Urinary bladder (tissue), 4 donors: Measurements from ENCODE around the gene CFAP300. TPM values are rescaled to one million over a fixed set of nuclear protein-coding genes. Genes with fewer than 3 reads are reported as not detected.

Experiments
- DNase-seq: peaks from one replicate; pipeline ENCODE4 v3.0.0-alpha.2; 2015; ENCODE audit errors: extremely low spot score
- H3K27ac ChIP-seq: one replicate; pipeline ENCODE4 v1.5.1; 2013; ENCODE audit warnings: low read depth, mild to moderate bottlenecking, moderate library complexity
- H3K36me3 ChIP-seq: one replicate; pipeline ENCODE4 v1.6.1; 2013; ENCODE audit warnings: mild to moderate bottlenecking, moderate library complexity; ENCODE audit not compliant: insufficient read depth
- H3K4me1 ChIP-seq: one replicate; pipeline ENCODE4 v1.6.1; 2013; ENCODE audit warnings: mild to moderate bottlenecking, moderate library complexity; ENCODE audit not compliant: insufficient read depth
- H3K4me3 ChIP-seq: one replicate; pipeline ENCODE4 v1.5.1; 2013; ENCODE audit warnings: low read depth, low read length
- WGBS: extraction: QIAGEN DNeasy Blood & Tissue Kit; methylation state at CpG from one replicate; pipeline ENCODE4 v1.1.7; 2013; 5-methylcytosine and 5-hydroxymethylcytosine counted together
- polyA plus RNA-seq: library from polyadenylated mRNA; stranded (reverse); fragments of 200-250 nt; gene quantifications from one replicate; pipeline ENCODE4 v1.2.3, GENCODE V29; 2013
- total RNA-seq: library from RNA; depleted of rRNA; stranded (reverse); fragments of >200 nt; gene quantifications from one replicate; pipeline ENCODE4 v1.2.3, GENCODE V29; 2014
- donor health status: healthy with polysubstance abuse.
- donor health status: healthy.

CFAP300 gene
- 5.9 TPM for total RNA-seq
- 3.7 TPM for polyA plus RNA-seq

- peak; percentile 33 for DNase-seq
- Histone ChIP-seq H3K36me3 (no peaks in the 10 kb centered on the region), H3K4me1 (no peaks in the 10 kb centered on the region), H3K4me3 (peak within 1 kb of the TSS; percentile 44), H3K27ac (peak within 1 kb of the TSS; percentile 81)
- under 1% methylated on average over 45 of the region's 45 CpGs for WGBS
These were observed at the start of gene CFAP300 for GRCh38 chr11:102047305-102047924. Gene CFAP300, plus strand, starts transcription at chr11:102047437. Its CDS starts 34 bp downstream, at chr11:102047471.

DNA sequence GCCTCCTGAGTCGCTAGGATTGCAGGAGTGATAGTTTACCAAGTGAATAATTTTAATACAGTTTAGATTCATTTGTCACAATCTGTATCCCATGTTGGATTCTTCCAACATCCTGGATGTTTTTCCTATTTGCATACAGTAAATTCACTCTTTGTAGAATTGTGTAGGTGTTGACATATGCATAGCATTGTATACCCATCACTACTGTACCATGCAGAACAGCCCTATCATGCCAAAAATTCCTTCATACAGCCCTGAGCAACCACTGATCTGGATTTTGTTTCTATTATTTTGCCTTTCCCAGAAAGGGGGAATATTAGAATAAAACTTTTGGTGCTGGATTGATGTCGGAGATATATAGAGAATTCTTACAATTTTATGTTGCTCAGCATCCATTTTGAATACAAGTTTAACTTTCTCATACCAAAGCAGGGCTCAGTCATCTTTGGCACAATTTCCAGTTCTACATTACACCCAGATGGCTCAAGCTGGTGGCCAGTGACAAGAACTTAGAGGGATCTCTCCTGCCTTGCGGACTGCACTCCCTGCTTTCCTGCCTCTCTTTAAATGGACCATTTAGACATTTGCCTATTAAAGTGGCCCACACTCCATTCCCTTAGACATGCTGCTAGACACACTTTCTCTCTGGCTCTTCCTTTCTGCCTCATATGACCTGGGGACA, 45.4 kb upstream of the CFAP300 start:
- no peak for DNase-seq
- 97% methylated on average over 3 of the region's 3 CpGs for WGBS
- Histone ChIP-seq H3K36me3 (no peaks in the 10 kb centered on the region), H3K4me3 (no peak overlapping the region), H3K4me1 (no peaks in the 10 kb centered on the region), H3K27ac (no peak overlapping the region)

GRCh38 chr11:102004220-102004619, 43.0 kb upstream of the CFAP300 start:
- H3K36me3 ChIP-seq = no peaks in the 10 kb centered on the region
- DNase-seq = no peak
- no peaks in the 10 kb centered on the region for H3K4me1 ChIP-seq
- H3K4me3 ChIP-seq = no peak overlapping the region
- H3K27ac ChIP-seq = no peak overlapping the region

- no peak for DNase-seq
- WGBS = 81% methylated on average over 4 of the region's 4 CpGs
- Histone ChIP-seq H3K27ac (no peak overlapping the region), H3K36me3 (no peaks in the 10 kb centered on the region), H3K4me1 (no peaks in the 10 kb centered on the region), H3K4me3 (no peak overlapping the region)
These were observed 41.9 kb upstream of the CFAP300 start for GRCh38 chr11:102005306-102005705.

DNA sequence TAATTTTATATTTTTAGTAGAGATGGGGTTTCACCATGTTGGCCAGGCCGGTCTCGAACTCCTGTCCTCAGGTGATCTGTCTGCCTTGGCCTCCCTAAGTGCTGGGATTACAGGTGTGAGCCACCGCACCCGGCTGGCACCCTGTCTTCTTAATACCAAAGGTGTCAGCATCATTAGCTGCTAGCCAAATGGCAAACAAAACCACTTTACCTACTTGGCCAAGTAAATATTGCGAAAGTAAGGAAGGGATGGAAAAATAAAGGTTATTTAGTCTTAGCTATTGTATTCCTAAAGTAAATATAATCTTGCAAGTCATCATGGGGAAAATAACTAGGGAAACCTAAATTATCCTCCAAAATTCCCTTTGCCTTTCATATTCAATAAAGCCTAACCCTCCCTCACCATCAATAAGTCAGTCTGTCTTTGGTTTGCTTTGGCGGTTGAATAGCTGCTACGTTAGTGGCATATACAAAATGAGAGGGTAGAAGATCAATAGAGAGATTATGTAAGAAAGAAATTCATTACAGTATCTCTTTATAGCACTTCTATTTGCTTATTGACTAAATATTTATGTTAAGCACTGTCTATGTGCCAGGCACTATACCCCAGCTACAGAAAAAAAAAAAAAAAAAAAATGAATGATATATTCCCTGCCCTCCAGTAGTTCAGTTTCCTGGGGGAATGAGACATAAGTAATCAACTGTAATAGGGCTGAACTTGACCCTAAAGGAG, 40.2 kb upstream of the CFAP300 start:
- WGBS = 94% methylated on average over 7 of the region's 7 CpGs
- peak overlapping the region; percentile 38 for H3K27ac ChIP-seq
- H3K4me1 ChIP-seq = no peaks in the 10 kb centered on the region
- DNase-seq = no peak
- H3K4me3 ChIP-seq = no peak overlapping the region
- no peaks in the 10 kb centered on the region for H3K36me3 ChIP-seq

GRCh38 chr11:102007567-102008437, 39.4 kb upstream of the CFAP300 start:
- Histone ChIP-seq H3K36me3 (no peaks in the 10 kb centered on the region), H3K4me3 (no peak overlapping the region), H3K4me1 (no peaks in the 10 kb centered on the region), H3K27ac (peak overlapping the region; percentile 38)
- peak; percentile 46 for DNase-seq
- 27% methylated on average over 4 of the region's 4 CpGs for WGBS

GRCh38 chr11:102010776-102011494, 36.3 kb upstream of the CFAP300 start:
- H3K4me1 ChIP-seq = no peaks in the 10 kb centered on the region
- H3K36me3 ChIP-seq = no peaks in the 10 kb centered on the region
- peak; percentile 41 for DNase-seq
- 32% methylated on average over 12 of the region's 12 CpGs for WGBS
- no peak overlapping the region for H3K27ac ChIP-seq
- no peak overlapping the region for H3K4me3 ChIP-seq

DNA sequence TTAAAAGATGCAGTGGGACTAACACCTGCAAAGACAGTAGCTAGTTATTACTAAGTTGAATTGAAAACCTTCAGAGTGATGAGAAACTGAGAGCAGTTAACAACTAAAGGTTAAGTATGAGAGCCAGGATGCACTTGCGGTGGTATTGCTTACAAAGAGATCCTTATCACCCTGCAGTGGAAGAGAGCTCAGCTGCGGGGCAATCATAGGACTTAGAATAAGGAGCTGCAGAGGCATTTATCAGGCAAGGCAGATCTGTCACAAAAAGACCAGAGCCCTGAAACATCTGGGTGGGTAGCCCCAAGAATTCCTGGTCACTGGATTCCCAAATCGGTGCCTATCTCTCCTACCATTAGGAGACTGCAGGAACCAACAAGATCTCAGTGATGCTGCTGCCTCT, 34.3 kb upstream of the CFAP300 start:
- Histone ChIP-seq H3K27ac (no peak overlapping the region), H3K36me3 (no peaks in the 10 kb centered on the region), H3K4me3 (no peak overlapping the region), H3K4me1 (no peaks in the 10 kb centered on the region)
- 62% methylated on average over 3 of the region's 3 CpGs for WGBS
- no peak for DNase-seq

- no peak for DNase-seq
- Histone ChIP-seq H3K36me3 (no peaks in the 10 kb centered on the region), H3K4me3 (no peak overlapping the region), H3K27ac (no peak overlapping the region), H3K4me1 (no peaks in the 10 kb centered on the region)
- 86% methylated on average over 5 of the region's 5 CpGs for WGBS
These were observed 32.5 kb upstream of the CFAP300 start for GRCh38 chr11:102014756-102015155.

- WGBS = 26% methylated on average over 3 of the region's 3 CpGs
- no peaks in the 10 kb centered on the region for H3K36me3 ChIP-seq
- no peak overlapping the region for H3K4me3 ChIP-seq
- H3K4me1 ChIP-seq = no peaks in the 10 kb centered on the region
- no peak for DNase-seq
- H3K27ac ChIP-seq = no peak overlapping the region
These were observed 30.2 kb upstream of the CFAP300 start for GRCh38 chr11:102017026-102017425.

DNA sequence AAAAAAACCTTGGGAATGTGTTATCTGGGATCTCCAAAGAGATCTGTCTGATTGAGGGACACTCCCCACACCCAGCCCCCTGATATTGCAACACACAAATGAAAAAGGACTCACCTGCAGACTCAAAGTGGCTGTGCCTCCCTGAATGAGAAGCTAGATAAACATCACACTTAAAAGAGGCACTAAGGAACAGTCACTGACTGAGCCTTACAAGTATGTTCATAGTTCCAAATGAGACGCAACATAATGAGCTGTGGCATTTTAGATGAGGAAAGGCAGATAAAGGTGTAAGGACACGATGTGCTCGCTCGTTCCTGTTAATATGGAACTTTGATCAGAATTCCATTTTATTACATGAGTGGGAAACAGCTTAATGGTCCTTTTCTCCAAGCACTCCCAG, 21.0 kb upstream of the CFAP300 start:
- Histone ChIP-seq H3K27ac (no peak overlapping the region), H3K4me1 (no peaks in the 10 kb centered on the region), H3K4me3 (no peak overlapping the region), H3K36me3 (no peaks in the 10 kb centered on the region)
- WGBS = 56% methylated on average over 4 of the region's 4 CpGs
- no peak for DNase-seq

DNA sequence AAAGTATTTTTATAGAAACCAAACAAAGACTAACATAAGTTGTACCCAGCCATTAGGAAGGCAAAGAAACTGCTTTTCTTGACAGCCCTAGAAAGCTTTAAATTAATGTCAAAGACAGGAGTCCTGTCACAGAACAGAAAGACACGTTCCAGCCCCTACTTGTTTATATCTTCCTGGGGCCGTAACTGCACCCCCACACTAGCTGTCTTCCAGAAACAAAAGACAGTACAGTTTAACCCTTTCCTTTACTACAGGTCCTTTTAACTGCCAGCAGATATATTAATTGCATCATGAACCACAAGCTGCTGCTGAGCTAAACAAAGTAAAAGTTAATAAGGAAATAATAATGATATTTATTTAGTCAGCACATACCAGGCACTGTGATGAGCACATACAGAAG, 20.3 kb upstream of the CFAP300 start:
- Histone ChIP-seq H3K4me1 (no peaks in the 10 kb centered on the region), H3K36me3 (no peaks in the 10 kb centered on the region), H3K4me3 (no peak overlapping the region), H3K27ac (no peak overlapping the region)
- no peak for DNase-seq
- 7% methylated on average over 2 of the region's 2 CpGs for WGBS

DNA sequence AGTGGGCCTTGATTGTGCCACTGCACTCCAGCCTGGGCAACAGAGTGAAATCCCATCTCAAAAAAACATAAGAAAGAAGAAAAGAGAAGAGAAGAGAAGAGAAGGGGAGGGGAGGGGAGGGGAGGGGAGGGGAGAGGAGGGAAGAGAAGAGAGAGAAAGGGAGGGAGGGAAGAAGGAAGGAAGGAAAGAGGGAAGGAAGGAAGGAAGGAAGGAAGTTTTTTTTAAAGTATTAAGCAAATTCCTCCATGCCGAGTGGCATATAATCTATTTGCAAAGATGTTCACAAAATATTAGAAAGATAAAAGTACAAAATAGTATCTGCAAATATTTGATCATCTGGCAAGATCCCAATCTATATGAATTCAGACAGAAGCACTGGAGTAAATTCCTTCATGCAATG, 10.5 kb upstream of the CFAP300 start:
- H3K4me1 ChIP-seq = no peaks in the 10 kb centered on the region
- no peaks in the 10 kb centered on the region for H3K36me3 ChIP-seq
- WGBS = 89% methylated on average over 1 of the region's 1 CpG
- no peak for DNase-seq
- H3K4me3 ChIP-seq = no peak overlapping the region
- H3K27ac ChIP-seq = no peak overlapping the region
